IMR-90 (cell line): ENCODE data around the gene LRRC1. TPM values are rescaled to one million over a fixed set of nuclear protein-coding genes. Genes with fewer than 3 reads are reported as not detected.

Experiments
- ATAC-seq: fragments of 200-7000 bp; cut with Tn5 transposase; 2 replicates; pipeline ENCODE4 v1.9.1; 2020; ENCODE audit warnings: low read depth, mild to moderate bottlenecking, moderate library complexity
- BruUV-seq: library from RNA; stranded (reverse); fragments of 400-500 nt; replicated peaks from 2 replicates; lab custom pipeline; 2021; lab: Mats Ljungman, UMichigan
- CTCF ChIA-PET: fragments of 300-600 bp; formaldehyde crosslinking; extraction: SDS; loops from one replicate; lab custom pipeline; 2021; ENCODE audit warnings: antibody characterized with exemption; lab: Yijun Ruan, JAX
- POLR2A ChIA-PET: fragments of 300-600 bp; sonication (Branson Sonifier 250); formaldehyde crosslinking; loops from one replicate; lab custom pipeline; 2022; ENCODE audit warnings: antibody characterized with exemption; ENCODE audit not compliant: unreplicated experiment; lab: Charles Lee
- DNase-seq: peaks from one replicate; pipeline ENCODE4 v3.0.0; 2013
- H2AFZ ChIP-seq: replicated peaks from 2 replicates; pipeline ENCODE3; 2013; ENCODE audit warnings: low read length, mild to moderate bottlenecking; ENCODE audit not compliant: poor library complexity
- H2AK5ac ChIP-seq: 2 replicates; pipeline ENCODE4 v1.6.1; 2013; ENCODE audit warnings: low read depth, low read length, inconsistent platforms
- H2AK9ac ChIP-seq: replicated peaks from 2 replicates; pipeline ENCODE3; 2013; ENCODE audit warnings: mild to moderate bottlenecking, low read depth, low read length, moderate library complexity; ENCODE audit not compliant: poor library complexity
- H2BK120ac ChIP-seq: 2 replicates; pipeline ENCODE4 v1.6.1; 2013; ENCODE audit warnings: low read depth, low read length, inconsistent platforms
- H2BK15ac ChIP-seq: 3 replicates; pipeline ENCODE4 v1.6.1; 2013; ENCODE audit warnings: low read depth, low read length, inconsistent platforms
- H2BK20ac ChIP-seq: 2 replicates; pipeline ENCODE4 v1.6.1; 2013; ENCODE audit warnings: low read depth, mild to moderate bottlenecking, inconsistent platforms, low read length, moderate library complexity
- H2BK5ac ChIP-seq: 2 replicates; pipeline ENCODE4 v1.6.1; 2013; ENCODE audit warnings: mild to moderate bottlenecking, low read depth, low read length, inconsistent platforms; ENCODE audit not compliant: poor library complexity, severe bottlenecking
- H3K14ac ChIP-seq: replicated peaks from 2 replicates; pipeline ENCODE4 v1.6.1; 2013; ENCODE audit warnings: low read depth, low read length, inconsistent platforms
- H3K18ac ChIP-seq: 2 replicates; pipeline ENCODE4 v1.6.1; 2013; ENCODE audit warnings: low read depth, low read length, control low read depth
- H3K23ac ChIP-seq: 2 replicates; pipeline ENCODE4 v1.6.1; 2013; ENCODE audit warnings: low read depth, low read length, inconsistent platforms
- H3K27ac ChIP-seq: 2 replicates; pipeline ENCODE4 v1.5.1; 2013; ENCODE audit warnings: mild to moderate bottlenecking, control low read depth, low read length; ENCODE audit not compliant: insufficient read depth
- H3K27me3 ChIP-seq: 2 replicates; pipeline ENCODE4 v1.6.1; 2013; ENCODE audit warnings: low read length; ENCODE audit not compliant: control insufficient read depth, insufficient read depth
- H3K36me3 ChIP-seq: 2 replicates; pipeline ENCODE4 v1.6.1; 2013; ENCODE audit warnings: low read length, mixed read lengths; ENCODE audit not compliant: control insufficient read depth, insufficient read depth
- H3K4ac ChIP-seq: 2 replicates; pipeline ENCODE4 v1.6.1; 2013; ENCODE audit warnings: low read depth, low read length, inconsistent platforms
- H3K4me1 ChIP-seq: 2 replicates; pipeline ENCODE4 v1.6.1; 2013; ENCODE audit warnings: low read length, mixed read lengths; ENCODE audit not compliant: control insufficient read depth, insufficient read depth
- H3K4me2 ChIP-seq: 2 replicates; pipeline ENCODE4 v1.6.1; 2013; ENCODE audit warnings: low read depth, mild to moderate bottlenecking, control low read depth, low read length, moderate library complexity
- H3K4me3 ChIP-seq: 2 replicates; pipeline ENCODE4 v1.5.1; 2013; ENCODE audit warnings: low read depth, mild to moderate bottlenecking, control low read depth, low read length, moderate library complexity; ENCODE audit not compliant: insufficient read depth
- H3K56ac ChIP-seq: 2 replicates; pipeline ENCODE4 v1.6.1; 2013; ENCODE audit warnings: low read length, inconsistent platforms; ENCODE audit not compliant: insufficient read depth; ENCODE audit errors: extremely low read depth
- H3K79me1 ChIP-seq, 2 experiments: 2 replicates each; pipeline ENCODE4 v1.6.1; 2013; ENCODE audit warnings: low read length in 2 of 2, inconsistent platforms in 1 of 2, low read depth in 1 of 2
- H3K9ac ChIP-seq: 2 replicates; pipeline ENCODE4 v1.6.1; 2013; ENCODE audit warnings: low read depth, low read length, control low read depth
- H3K9me1 ChIP-seq: 2 replicates; pipeline ENCODE4 v1.6.1; 2013; ENCODE audit warnings: low read length, inconsistent platforms; ENCODE audit not compliant: insufficient read depth
- H3K9me3 ChIP-seq: 2 replicates; pipeline ENCODE4 v1.6.1; 2013; ENCODE audit warnings: low read length; ENCODE audit not compliant: control insufficient read depth, insufficient read depth
- H4K20me1 ChIP-seq: 2 replicates; pipeline ENCODE4 v1.6.1; 2013; ENCODE audit warnings: low read length, inconsistent platforms; ENCODE audit not compliant: insufficient read depth
- H4K5ac ChIP-seq: 2 replicates; pipeline ENCODE4 v1.6.1; 2013; ENCODE audit warnings: mild to moderate bottlenecking, low read depth, low read length, control low read depth
- H4K8ac ChIP-seq, 2 experiments: 2 replicates each; pipeline ENCODE4 v1.6.1; 2013; ENCODE audit warnings: low read depth in 2 of 2, low read length in 2 of 2, control low read depth in 1 of 2, inconsistent platforms in 1 of 2
- H4K91ac ChIP-seq: 2 replicates; pipeline ENCODE4 v1.6.1; 2013; ENCODE audit warnings: low read depth, low read length, inconsistent platforms; ENCODE audit not compliant: insufficient read depth
- BHLHE40 ChIP-seq: fragments of 150-350 bp; IDR thresholded peaks from 2 replicates; pipeline ENCODE4 v1.6.1; 2016; ENCODE audit warnings: mild to moderate bottlenecking, low read depth, low read length
- CHD1 ChIP-seq: IDR thresholded peaks from 2 replicates; pipeline ENCODE4 v1.6.1; 2012; ENCODE audit warnings: low read depth, low read length, improper control_type of control experiment
- CTCF ChIP-seq: conservative IDR thresholded peaks from 2 replicates; pipeline ENCODE4 v1.5.1; 2012; ENCODE audit warnings: mild to moderate bottlenecking, low read depth, low read length, improper control_type of control experiment
- FOS ChIP-seq: fragments of 150-350 bp; IDR thresholded peaks from 2 replicates; pipeline ENCODE4 v1.6.1; 2016; ENCODE audit warnings: low read depth, low read length
- MXI1 ChIP-seq: IDR thresholded peaks from 2 replicates; pipeline ENCODE4 v1.6.1; 2012; ENCODE audit warnings: low read depth, mild to moderate bottlenecking, low read length, moderate library complexity, borderline replicate concordance
- RAD21 ChIP-seq: IDR thresholded peaks from 2 replicates; pipeline ENCODE4 v1.6.1; 2012; ENCODE audit warnings: low read length, improper control_type of control experiment
- RCOR1 ChIP-seq: IDR thresholded peaks from 2 replicates; pipeline ENCODE4 v1.6.1; 2012; ENCODE audit warnings: mild to moderate bottlenecking, low read length, improper control_type of control experiment; ENCODE audit not compliant: insufficient replicate concordance
- RFX5 ChIP-seq: IDR thresholded peaks from 2 replicates; pipeline ENCODE4 v1.8.0; 2012; ENCODE audit warnings: low read depth, mild to moderate bottlenecking, low read length, moderate library complexity
- SMC3 ChIP-seq: fragments of 150-350 bp; IDR thresholded peaks from 2 replicates; pipeline ENCODE4 v1.6.1; 2016; ENCODE audit warnings: low read depth, mild to moderate bottlenecking, antibody characterized with exemption, low read length, moderate library complexity
- USF2 ChIP-seq: fragments of 150-350 bp; IDR thresholded peaks from 2 replicates; pipeline ENCODE4 v1.6.1; 2017; ENCODE audit warnings: mild to moderate bottlenecking, antibody characterized with exemption, low read length, low read depth
- WGBS, 2 experiments: methylation state at CpG; one replicate each; pipeline versions ENCODE4 v1.1.5 to v1.1.7; 2013; ENCODE audit warnings: missing lambda C conversion rate in 2 of 2; ENCODE audit not compliant: insufficient read length in 1 of 2; ENCODE audit errors: extremely low coverage in 2 of 2; 5-methylcytosine and 5-hydroxymethylcytosine counted together
- dilution Hi-C: fragments of 300-500 bp; cut with HindIII; formaldehyde crosslinking; loops from one replicate; pipeline ENCODE4 v1.14.3; 2018; ENCODE audit warnings: low sequenced_read_pairs; ENCODE audit not compliant: unreplicated experiment
- in situ Hi-C: fragments of 300-500 bp; cut with MboI; formaldehyde crosslinking; loops from 3 replicates; pipeline ENCODE4 v1.14.3; 2019; ENCODE audit warnings: low sequenced_read_pairs, inconsistent platforms, mixed read lengths
- intact Hi-C: fragments of 100-400 bp; cut with micrococcal nuclease; formaldehyde crosslinking; loops from 2 replicates; pipeline ENCODE4 v1.10.0; 2022
- polyA plus RNA-seq, 3 experiments: library from polyadenylated mRNA; depleted of rRNA; stranded (reverse); fragments of >200 nt; gene quantifications; 2 replicates each; pipeline ENCODE4 v1.2.3, GENCODE V29; 2012; ENCODE audit warnings: low replicate concordance in 1 of 3
- total RNA-seq: library from RNA; depleted of rRNA; stranded (reverse); fragments of >200 nt; gene quantifications from 2 replicates; pipeline ENCODE4 v1.2.3, GENCODE V29; 2012

LRRC1 gene
- total and polyA plus RNA-seq, 2 of the 4 experiments (the other 2 are of a cell fraction) = 5.1 to 6.1 TPM

GRCh38 chr6:53822401-53823125 is 27.8 kb downstream of the LRRC1 start (continued):
- TF ChIP-seq BHLHE40 = no peak

DNA sequence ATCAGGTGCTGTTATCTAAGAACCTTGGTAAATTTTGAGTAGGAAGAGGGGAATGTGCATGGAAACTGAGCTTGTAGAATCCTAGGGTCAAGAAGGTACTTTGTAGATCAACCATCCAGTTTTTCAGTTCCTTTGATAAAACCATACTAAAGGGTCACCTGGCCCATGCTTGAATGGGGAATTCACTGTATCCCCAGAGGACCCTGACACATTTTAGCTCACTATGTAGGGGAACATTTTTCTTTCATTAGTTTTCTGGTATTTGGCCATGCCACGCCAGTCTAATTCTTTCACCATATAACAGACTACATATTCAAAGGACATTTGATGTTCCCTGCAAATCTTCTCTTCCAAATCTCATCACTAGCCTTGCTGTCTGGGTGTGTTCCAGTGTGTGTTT is 29.9 kb downstream of the LRRC1 start:
- H3K56ac ChIP-seq = no peak overlapping the region
- H2BK20ac ChIP-seq = no peak overlapping the region
- in situ Hi-C loops (no loop called here), dilution Hi-C loops (no loop called here), intact Hi-C loops (no loop called here)
- ChIA-PET CTCF (no interaction called here), POLR2A (no interaction called here)
- H3K18ac ChIP-seq = no peak overlapping the region
- no peak overlapping the region for H2BK120ac ChIP-seq
- peaks cover 22% of the 10 kb centered on the region; the same call in 1 of the 2 replicates for H4K20me1 ChIP-seq
- ATAC-seq (no peak), DNase-seq (no peak)
- no peak overlapping the region for H2AFZ ChIP-seq
- H4K8ac ChIP-seq = no peak overlapping the region
- BruUV-seq = no TSS peak
- H4K5ac ChIP-seq = no peak overlapping the region
- H2BK5ac ChIP-seq = no peak overlapping the region
- H3K9ac ChIP-seq = no peak overlapping the region
- no peak overlapping the region for H2AK5ac ChIP-seq
- no peak overlapping the region for H3K4ac ChIP-seq
- peaks cover 17% of the 10 kb centered on the region for H3K4me1 ChIP-seq
- no peaks in the 10 kb centered on the region for H3K9me3 ChIP-seq
- H4K91ac ChIP-seq = no peak overlapping the region
- H2BK15ac ChIP-seq = no peak overlapping the region
- no peak overlapping the region for H3K4me3 ChIP-seq
- H3K9me1 ChIP-seq = peaks cover 5% of the 10 kb centered on the region; the same call in 1 of the 2 replicates
- no peaks in the 10 kb centered on the region for H3K36me3 ChIP-seq
- WGBS, 2 experiments = no CpG with 5 or more reads among the region's 1 CpG
- H3K27me3 ChIP-seq = no peaks in the 10 kb centered on the region
- H3K14ac ChIP-seq = no peak overlapping the region
- H3K79me1 ChIP-seq = peaks cover 37 to 76% of the 10 kb centered on the region in 2 experiments
- no peak overlapping the region for H3K4me2 ChIP-seq
- no peak overlapping the region for H2AK9ac ChIP-seq
- no peak for TF ChIP-seq RAD21
- TF ChIP-seq RCOR1 = no peak
- TF ChIP-seq MXI1 = no peak
- no peak for TF ChIP-seq BHLHE40
- no peak for TF ChIP-seq CHD1
- TF ChIP-seq RFX5 = no peak
- no peak for TF ChIP-seq USF2
- no peak for TF ChIP-seq FOS
- TF ChIP-seq SMC3 = no peak
- TF ChIP-seq CTCF = no peak
- no peak overlapping the region for H3K23ac ChIP-seq
- no peak overlapping the region for H3K27ac ChIP-seq
